Stomach smooth muscle (tissue), 2 donors: ENCODE results near the gene SLU7.

Experiments used
- H3K27ac ChIP-seq: one replicate; pipeline ENCODE4 v1.7.0; 2013; ENCODE audit warnings: mild to moderate bottlenecking, low read length, inconsistent platforms
- H3K27me3 ChIP-seq, 2 donors: one replicate each; pipeline ENCODE4 v1.7.0; 2013; ENCODE audit warnings: low read length in 2 of 2; ENCODE audit not compliant: insufficient read depth in 2 of 2, control insufficient read depth in 1 of 2
- H3K36me3 ChIP-seq, 2 donors: one replicate each; pipeline ENCODE4 v1.7.0; 2013; ENCODE audit warnings: low read length in 2 of 2; ENCODE audit not compliant: control insufficient read depth in 2 of 2, insufficient read depth in 2 of 2
- H3K4me1 ChIP-seq: one replicate; pipeline ENCODE4 v1.7.0; 2013; ENCODE audit warnings: low read length; ENCODE audit not compliant: control insufficient read depth, insufficient read depth
- H3K4me3 ChIP-seq, 2 donors: one replicate each; pipeline ENCODE4 v1.7.0; 2013; ENCODE audit warnings: low read length in 2 of 2
- H3K9ac ChIP-seq, 2 donors: one replicate each; pipeline ENCODE4 v1.7.0; 2013; ENCODE audit warnings: low read length in 2 of 2, mild to moderate bottlenecking in 1 of 2
- H3K9me3 ChIP-seq, 2 donors: one replicate each; pipeline ENCODE4 v1.7.0; 2013; ENCODE audit warnings: low read length in 2 of 2; ENCODE audit not compliant: control insufficient read depth in 2 of 2
- donor health status: healthy.
- donor health status: Pancreatic carcinoma.

The SLU7 gene

GRCh38 chr5:160460377-160461049 lies 41.6 kb upstream of the SLU7 start:
- Histone ChIP-seq H3K9me3 (no peaks in the 10 kb centered on the region), H3K36me3 (no peaks in the 10 kb centered on the region), H3K9ac (no peak overlapping the region), H3K4me3 (no peak overlapping the region), H3K27me3 (no peaks in the 10 kb centered on the region), H3K4me1 (no peaks in the 10 kb centered on the region), H3K27ac (no peak overlapping the region)

- Histone ChIP-seq H3K27me3 (no peaks in the 10 kb centered on the region), H3K27ac (no peak overlapping the region), H3K36me3 (no peaks in the 10 kb centered on the region), H3K9me3 (no peaks in the 10 kb centered on the region), H3K9ac (no peak overlapping the region), H3K4me3 (no peak overlapping the region), H3K4me1 (no peaks in the 10 kb centered on the region)
Observed at GRCh38 chr5:160458806-160459800, 40.2 kb upstream of the SLU7 start.

GRCh38 chr5:160457252-160457651 lies 38.4 kb upstream of the SLU7 start:
- H3K4me3 ChIP-seq = no peak overlapping the region
- no peaks in the 10 kb centered on the region for H3K36me3 ChIP-seq
- no peaks in the 10 kb centered on the region for H3K4me1 ChIP-seq
- H3K27me3 ChIP-seq = no peaks in the 10 kb centered on the region
- no peak overlapping the region for H3K27ac ChIP-seq
- H3K9me3 ChIP-seq = no peaks in the 10 kb centered on the region
- H3K9ac ChIP-seq = no peak overlapping the region

- Histone ChIP-seq H3K9ac (no peak overlapping the region), H3K27ac (no peak overlapping the region), H3K27me3 (no peaks in the 10 kb centered on the region), H3K4me3 (no peak overlapping the region), H3K4me1 (no peaks in the 10 kb centered on the region), H3K36me3 (no peaks in the 10 kb centered on the region), H3K9me3 (no peaks in the 10 kb centered on the region)
Observed at GRCh38 chr5:160456480-160457177, 37.7 kb upstream of the SLU7 start.

- Histone ChIP-seq H3K9me3 (no peaks in the 10 kb centered on the region), H3K27ac (no peak overlapping the region), H3K4me3 (no peak overlapping the region), H3K4me1 (no peaks in the 10 kb centered on the region), H3K9ac (no peak overlapping the region), H3K36me3 (no peaks in the 10 kb centered on the region), H3K27me3 (no peaks in the 10 kb centered on the region)
Observed at GRCh38 chr5:160455600-160455999, 36.7 kb upstream of the SLU7 start.

GRCh38 chr5:160453751-160454150 lies 34.9 kb upstream of the SLU7 start:
- Histone ChIP-seq H3K9me3 (no peaks in the 10 kb centered on the region), H3K9ac (no peak overlapping the region), H3K27ac (no peak overlapping the region), H3K36me3 (no peaks in the 10 kb centered on the region), H3K4me3 (no peak overlapping the region), H3K4me1 (no peaks in the 10 kb centered on the region), H3K27me3 (no peaks in the 10 kb centered on the region)

GRCh38 chr5:160452795-160453194 lies 33.9 kb upstream of the SLU7 start:
- Histone ChIP-seq H3K4me1 (no peaks in the 10 kb centered on the region), H3K36me3 (no peaks in the 10 kb centered on the region), H3K4me3 (no peak overlapping the region), H3K27me3 (no peaks in the 10 kb centered on the region), H3K9me3 (no peaks in the 10 kb centered on the region), H3K27ac (no peak overlapping the region), H3K9ac (no peak overlapping the region)

- H3K27me3 ChIP-seq = no peaks in the 10 kb centered on the region
- H3K36me3 ChIP-seq = no peaks in the 10 kb centered on the region
- H3K9me3 ChIP-seq = no peaks in the 10 kb centered on the region
- H3K9ac ChIP-seq = no peak overlapping the region
- no peaks in the 10 kb centered on the region for H3K4me1 ChIP-seq
- no peak overlapping the region for H3K27ac ChIP-seq
- H3K4me3 ChIP-seq = no peak overlapping the region
Observed at GRCh38 chr5:160452036-160452435, 33.2 kb upstream of the SLU7 start.

- no peaks in the 10 kb centered on the region for H3K36me3 ChIP-seq
- H3K9ac ChIP-seq = no peak overlapping the region
- no peak overlapping the region for H3K4me3 ChIP-seq
- H3K27ac ChIP-seq = no peak overlapping the region
- H3K9me3 ChIP-seq = no peaks in the 10 kb centered on the region
- no peaks in the 10 kb centered on the region for H3K4me1 ChIP-seq
- H3K27me3 ChIP-seq = no peaks in the 10 kb centered on the region
Observed at GRCh38 chr5:160451281-160451680, 32.4 kb upstream of the SLU7 start.

- Histone ChIP-seq H3K4me1 (no peaks in the 10 kb centered on the region), H3K4me3 (no peak overlapping the region), H3K27me3 (no peaks in the 10 kb centered on the region), H3K36me3 (no peaks in the 10 kb centered on the region), H3K9me3 (no peaks in the 10 kb centered on the region), H3K27ac (no peak overlapping the region), H3K9ac (no peak overlapping the region)
Observed at GRCh38 chr5:160450164-160450932, 31.5 kb upstream of the SLU7 start.
